ES-I3 (cell line): ENCODE data around the gene BRAF.
"Not testable (repeated sequence)": the region's sequence is repeated elsewhere in the genome, so short reads cannot be mapped to it uniquely, and the experiment has no call there.

Experiments used
- H3K36me3 ChIP-seq: 2 replicates; pipeline ENCODE4 v1.6.1; 2013; ENCODE audit warnings: mild to moderate bottlenecking, low read length, control low read depth, moderate library complexity; ENCODE audit not compliant: insufficient read depth
- H3K4me1 ChIP-seq: 2 replicates; pipeline ENCODE4 v1.6.1; 2013; ENCODE audit warnings: mild to moderate bottlenecking, control low read depth, low read length; ENCODE audit not compliant: insufficient read depth
- H3K9ac ChIP-seq: 2 replicates; pipeline ENCODE4 v1.6.1; 2013; ENCODE audit warnings: low read depth, mild to moderate bottlenecking, low read length, moderate library complexity
- H3K9me3 ChIP-seq: 2 replicates; pipeline ENCODE4 v1.6.1; 2013; ENCODE audit warnings: mild to moderate bottlenecking, low read length, moderate library complexity; ENCODE audit not compliant: control insufficient read depth, insufficient read depth

BRAF gene

GRCh38 chr7:140712392-140712791 lies 212.3 kb downstream of the BRAF start:
- not testable (repeated sequence) for H3K9me3 ChIP-seq, H3K9ac ChIP-seq, H3K4me1 ChIP-seq, H3K36me3 ChIP-seq

GRCh38 chr7:140708764-140709163 lies 216.0 kb downstream of the BRAF start:
- H3K9ac ChIP-seq, H3K4me1 ChIP-seq, H3K9me3 ChIP-seq, H3K36me3 ChIP-seq: not testable (repeated sequence)

GRCh38 chr7:140707132-140707531 lies 217.6 kb downstream of the BRAF start:
- no peaks in the 10 kb centered on the region for H3K4me1 ChIP-seq
- H3K9me3 ChIP-seq: no peaks in the 10 kb centered on the region
- peaks cover 3% of the 10 kb centered on the region for H3K36me3 ChIP-seq
- no peak overlapping the region for H3K9ac ChIP-seq

GRCh38 chr7:140704205-140704604 lies 220.5 kb downstream of the BRAF start:
- Histone ChIP-seq H3K4me1 (no peaks in the 10 kb centered on the region), H3K9me3 (no peaks in the 10 kb centered on the region), H3K36me3 (peaks cover 3% of the 10 kb centered on the region), H3K9ac (no peak overlapping the region)

GRCh38 chr7:140702774-140703173 lies 222.0 kb downstream of the BRAF start:
- Histone ChIP-seq H3K9me3 (no peaks in the 10 kb centered on the region), H3K36me3 (peaks cover 3% of the 10 kb centered on the region), H3K4me1 (no peaks in the 10 kb centered on the region), H3K9ac (no peak overlapping the region)

GRCh38 chr7:140698477-140698876 lies 226.3 kb downstream of the BRAF start:
- Histone ChIP-seq H3K9me3 (no peaks in the 10 kb centered on the region), H3K36me3 (no peaks in the 10 kb centered on the region), H3K9ac (no peak overlapping the region), H3K4me1 (no peaks in the 10 kb centered on the region; the same call in 1 of the 2 replicates)

GRCh38 chr7:140697447-140698143 lies 227.1 kb downstream of the BRAF start:
- Histone ChIP-seq H3K36me3 (no peaks in the 10 kb centered on the region), H3K9me3 (no peaks in the 10 kb centered on the region), H3K4me1 (no peaks in the 10 kb centered on the region; the same call in 1 of the 2 replicates), H3K9ac (peak overlapping the region; percentile 65)

- Histone ChIP-seq H3K4me1 (no peaks in the 10 kb centered on the region; the same call in 1 of the 2 replicates), H3K9me3 (no peaks in the 10 kb centered on the region), H3K36me3 (peaks cover under 1% of the 10 kb centered on the region; the same call in 1 of the 2 replicates), H3K9ac (peak within 1 kb of the TSS; percentile 65)
Measured at GRCh38 chr7:140696680-140697446, 227.9 kb downstream of the BRAF start, which contains the start of gene NDUFB2. NDUFB2 (plus strand) TSS chr7:140696708; CDS start chr7:140696745, 37 bp downstream.

GRCh38 chr7:140696024-140696679 lies 228.6 kb downstream of the BRAF start:
- peaks cover 3% of the 10 kb centered on the region; the same call in 1 of the 2 replicates for H3K36me3 ChIP-seq
- peak overlapping the region; percentile 65 for H3K9ac ChIP-seq
- H3K9me3 ChIP-seq: no peaks in the 10 kb centered on the region

GRCh38 chr7:140695381-140695780 lies 229.3 kb downstream of the BRAF start:
- Histone ChIP-seq H3K9me3 (no peaks in the 10 kb centered on the region), H3K9ac (no peak overlapping the region), H3K4me1 (no peaks in the 10 kb centered on the region; the same call in 1 of the 2 replicates), H3K36me3 (peaks cover 3% of the 10 kb centered on the region; the same call in 1 of the 2 replicates)

More at GRCh38 chr7:140696024-140696679, 228.6 kb downstream of the BRAF start:
- no peaks in the 10 kb centered on the region; the same call in 1 of the 2 replicates for H3K4me1 ChIP-seq

- Histone ChIP-seq H3K9me3 (no peaks in the 10 kb centered on the region), H3K4me1 (no peaks in the 10 kb centered on the region; the same call in 1 of the 2 replicates), H3K36me3 (peaks cover 3% of the 10 kb centered on the region; the same call in 1 of the 2 replicates), H3K9ac (no peak overlapping the region)
Measured at GRCh38 chr7:140694592-140694991, 230.1 kb downstream of the BRAF start.

GRCh38 chr7:140693849-140694248 lies 230.9 kb downstream of the BRAF start:
- H3K9ac ChIP-seq: not testable (repeated sequence)

GRCh38 chr7:140691376-140692045 lies 233.2 kb downstream of the BRAF start:
- H3K9ac ChIP-seq: no peak overlapping the region
- no peaks in the 10 kb centered on the region; the same call in 1 of the 2 replicates for H3K4me1 ChIP-seq
- peaks cover 3% of the 10 kb centered on the region; the same call in 1 of the 2 replicates for H3K36me3 ChIP-seq

More at GRCh38 chr7:140693849-140694248, 230.9 kb downstream of the BRAF start:
- H3K4me1 ChIP-seq, H3K9me3 ChIP-seq, H3K36me3 ChIP-seq: not testable (repeated sequence)

More at GRCh38 chr7:140691376-140692045, 233.2 kb downstream of the BRAF start:
- no peaks in the 10 kb centered on the region for H3K9me3 ChIP-seq
